NAMALWA (cell line): ENCODE data around the gene TSPAN15.

Source experiments
- DNase-seq: peaks from one replicate; pipeline ENCODE4 v3.0.0-alpha.2; 2015; ENCODE audit warnings: low spot score

The TSPAN15 gene

DNA sequence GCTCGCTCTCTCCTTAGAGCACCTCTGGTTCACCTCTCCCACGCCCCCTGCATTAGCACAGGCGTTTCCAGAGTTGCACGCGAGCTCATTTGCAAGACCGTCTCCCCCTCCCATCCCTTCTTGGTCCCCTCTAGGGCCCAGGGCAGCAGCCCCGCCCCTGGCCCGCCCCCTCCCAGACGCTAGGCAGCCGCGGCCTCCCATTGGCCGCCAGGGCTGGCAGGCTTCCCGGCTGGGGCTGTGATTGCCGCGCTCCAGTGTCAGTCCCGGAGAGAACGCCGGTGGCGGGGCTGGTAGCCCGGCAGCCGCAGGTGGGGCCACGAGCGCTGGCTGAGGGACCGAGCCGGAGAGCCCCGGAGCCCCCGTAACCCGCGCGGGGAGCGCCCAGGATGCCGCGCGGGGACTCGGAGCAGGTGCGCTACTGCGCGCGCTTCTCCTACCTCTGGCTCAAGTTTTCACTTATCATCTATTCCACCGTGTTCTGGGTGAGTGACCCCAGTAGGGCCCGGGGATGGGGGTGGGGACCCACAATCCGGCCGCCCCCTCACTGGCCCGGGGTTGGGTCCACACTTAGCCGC, at the start of gene TSPAN15:
Gene TSPAN15 (plus strand): TSS at position 257 of the 575 bp plus-strand sequence. CDS start 130 bp downstream, at position 387.
- DNase-seq: peak; percentile 91

DNA sequence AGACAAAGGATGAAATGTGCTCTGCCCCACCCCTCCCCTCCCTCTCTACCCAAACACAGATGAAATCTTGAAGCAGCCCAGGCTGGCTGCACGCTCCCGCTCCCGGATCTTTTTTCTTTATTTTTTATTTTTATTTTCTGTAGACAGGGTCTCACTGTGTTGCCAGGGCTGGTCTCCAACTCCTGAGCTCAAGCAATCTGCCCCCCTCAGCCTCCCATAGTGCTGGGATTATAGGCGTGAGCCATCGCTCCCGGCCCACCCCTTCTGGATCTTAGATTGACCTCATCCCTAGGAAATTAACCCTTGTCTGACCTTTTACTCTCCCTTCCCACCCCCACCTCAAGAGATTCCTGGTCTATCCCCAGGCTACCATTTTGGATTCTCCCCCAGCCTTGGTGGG, 48.9 kb upstream of the TSPAN15 start:
- DNase-seq: no peak

DNA sequence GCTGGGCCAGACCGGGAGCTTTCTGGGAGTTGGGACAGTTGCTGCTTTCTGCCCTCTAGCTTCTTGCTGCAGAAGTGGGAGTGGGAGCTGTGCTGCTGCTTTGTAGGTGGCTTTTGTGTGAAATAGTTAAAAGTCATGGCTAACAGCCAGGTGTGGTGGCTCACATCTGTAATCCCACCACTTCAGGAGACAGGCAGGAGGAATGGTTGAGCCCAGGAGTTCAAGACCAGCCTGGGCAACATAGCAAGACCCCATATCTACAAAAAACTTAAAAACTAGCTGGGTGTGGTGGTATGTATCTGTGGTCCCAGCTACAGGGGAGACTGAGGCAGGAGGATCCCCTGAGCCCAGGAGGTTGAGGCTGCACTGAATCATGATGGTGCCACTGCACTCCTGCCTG, 48.2 kb upstream of the TSPAN15 start:
- no peak for DNase-seq

DNA sequence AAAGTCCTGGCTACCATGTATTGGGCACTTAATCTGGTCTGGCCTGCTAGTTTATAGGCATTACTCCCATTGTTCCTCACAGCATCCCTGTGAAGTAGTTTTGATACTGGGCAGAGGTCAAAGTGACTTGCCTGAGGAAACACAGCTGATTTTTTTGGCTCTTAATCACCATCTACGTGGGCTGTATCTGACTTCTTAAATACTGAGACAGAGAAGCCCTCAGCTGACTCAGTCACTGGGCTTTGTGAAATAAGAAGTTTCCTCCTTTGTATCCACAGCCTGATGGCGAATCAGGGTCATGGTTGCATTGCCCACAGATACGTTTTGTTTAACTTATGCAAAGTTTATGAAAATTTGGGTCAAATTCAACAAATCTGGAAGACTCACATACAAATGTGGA, 47.7 kb upstream of the TSPAN15 start:
- peak; percentile 17 for DNase-seq

DNA sequence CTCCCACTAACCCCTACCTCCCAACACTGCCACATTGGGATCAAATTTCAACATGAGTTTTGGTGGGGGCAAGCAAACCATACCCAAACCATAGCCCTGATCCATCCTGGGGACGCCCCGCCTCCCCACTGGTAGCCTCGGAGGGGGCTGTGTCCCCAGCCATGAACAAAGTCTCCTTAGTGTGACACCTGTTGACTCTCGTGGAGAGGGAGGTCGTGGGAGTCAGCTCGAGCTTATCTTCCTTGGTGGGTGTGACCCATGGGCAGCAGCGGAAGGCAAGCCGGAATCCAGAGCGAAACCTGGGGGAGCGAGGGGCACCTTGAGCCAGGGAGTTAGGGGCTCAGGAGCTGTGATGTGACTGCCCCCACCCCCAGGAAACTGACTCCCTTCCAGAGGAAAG, 46.5 kb upstream of the TSPAN15 start:
- DNase-seq: no peak

DNA sequence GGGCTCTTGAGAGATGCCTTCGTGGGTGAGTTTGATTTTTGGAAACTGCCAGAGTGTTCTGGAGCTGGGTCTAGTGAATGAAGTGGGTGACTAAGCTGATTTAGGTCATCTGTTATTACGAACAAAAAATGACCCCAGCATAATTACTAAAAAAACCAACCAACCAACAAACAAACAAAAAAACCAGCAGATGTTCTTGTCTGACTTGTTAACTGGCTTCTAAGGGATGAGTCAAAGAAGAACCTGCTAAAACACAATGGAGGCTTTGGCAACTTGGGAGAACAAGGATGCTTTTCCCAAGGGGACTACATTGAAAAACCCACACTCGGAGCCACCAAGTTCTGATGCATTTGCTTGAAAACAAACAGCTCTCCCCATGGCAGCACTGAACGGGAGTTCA, 46.0 kb upstream of the TSPAN15 start:
- no peak for DNase-seq

DNA sequence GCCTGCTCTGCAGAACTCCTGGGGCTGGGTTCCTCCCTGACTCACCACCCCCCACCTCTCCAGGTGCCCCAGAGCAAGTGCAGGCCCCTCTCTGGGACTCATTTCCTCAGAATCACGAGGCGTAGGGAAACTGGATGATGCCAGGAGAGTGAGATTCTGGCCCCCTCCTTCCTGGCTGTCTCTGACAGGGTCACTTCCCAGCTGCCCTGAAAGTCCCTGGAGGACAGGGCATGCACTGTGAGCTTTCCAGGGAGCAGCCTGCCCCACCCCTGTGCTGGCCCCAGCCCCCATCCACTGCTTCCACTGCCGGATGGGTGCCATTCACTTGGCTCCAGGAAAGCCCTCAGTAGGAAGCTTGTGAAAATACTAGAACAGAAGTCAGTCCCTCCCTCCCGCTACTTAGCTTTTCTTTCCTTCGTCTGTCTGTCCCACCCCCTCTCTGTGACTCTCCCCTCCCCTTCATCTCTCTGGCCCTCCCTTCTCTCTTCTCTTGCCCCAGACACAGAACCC, 44.9 kb upstream of the TSPAN15 start:
- no peak for DNase-seq

DNA sequence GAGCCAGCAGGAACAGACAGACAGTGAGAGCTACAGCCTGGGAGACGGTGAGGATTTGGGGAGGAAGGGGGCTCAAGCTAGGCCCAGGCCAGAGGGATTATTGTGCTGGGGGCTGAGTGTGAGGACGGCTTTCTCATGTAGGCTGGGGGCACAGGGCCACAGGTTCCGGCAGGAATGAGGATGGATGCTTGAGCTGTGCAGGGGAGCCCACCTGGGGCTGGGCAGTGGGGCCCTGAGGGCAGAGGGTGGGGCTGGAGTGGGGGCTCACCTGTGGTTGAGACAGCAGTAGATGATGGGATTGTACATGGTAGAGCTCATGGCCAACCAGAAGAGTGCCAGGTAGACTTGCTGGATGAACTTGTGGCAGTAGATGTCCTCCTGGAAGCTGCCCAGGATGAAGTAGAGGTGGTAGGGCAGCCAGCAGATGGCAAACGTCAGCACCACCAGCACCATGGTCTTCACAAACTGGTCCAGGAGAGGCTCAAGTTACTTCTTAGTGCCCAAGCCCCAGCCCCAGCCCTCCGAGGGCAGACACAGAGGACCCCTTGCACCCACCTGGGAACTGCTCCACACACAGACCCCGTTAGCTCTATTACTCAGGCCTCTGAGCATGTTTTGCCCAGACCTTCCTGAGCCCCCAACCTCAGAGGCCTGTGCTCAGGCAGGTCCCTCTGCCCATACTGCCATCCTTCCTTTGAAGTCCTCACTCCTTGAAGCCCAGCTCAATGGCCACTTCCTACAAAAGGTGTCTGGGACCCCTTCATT, 44.3 kb upstream of the TSPAN15 start:
- no peak for DNase-seq

DNA sequence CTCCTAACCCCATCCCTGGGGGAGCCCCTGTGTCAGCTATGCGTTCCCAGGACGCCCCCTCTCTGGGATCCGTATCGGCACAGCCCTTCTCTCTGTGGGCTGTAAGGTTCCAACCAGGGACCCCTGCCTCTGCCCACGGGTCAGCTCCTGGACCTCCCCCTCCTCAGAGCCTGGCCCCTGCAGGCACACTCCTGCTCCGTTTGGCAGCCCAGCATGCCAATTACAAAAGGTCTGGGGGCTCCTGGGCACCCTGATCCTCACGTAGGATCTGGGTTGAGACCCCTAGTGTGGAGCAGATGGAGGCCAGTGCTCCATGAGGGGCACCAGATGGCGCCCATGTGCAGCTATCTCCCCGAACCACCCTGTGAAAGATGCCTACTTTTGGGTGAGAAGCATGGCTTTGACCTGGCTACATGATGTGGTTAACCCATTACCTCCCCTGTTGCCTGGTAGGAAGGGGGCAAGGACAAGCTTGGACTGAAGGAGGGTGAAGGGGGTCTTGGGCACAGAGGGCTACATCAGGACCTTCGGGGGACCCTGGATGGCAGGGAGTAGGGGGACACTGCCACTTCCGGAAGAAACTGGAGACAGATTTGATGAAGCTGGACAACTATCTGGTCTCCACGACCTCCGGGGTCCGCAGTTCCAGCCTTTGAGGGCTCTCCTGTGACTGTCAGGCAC, 43.5 kb upstream of the TSPAN15 start:
- peak; percentile 78 for DNase-seq

DNA sequence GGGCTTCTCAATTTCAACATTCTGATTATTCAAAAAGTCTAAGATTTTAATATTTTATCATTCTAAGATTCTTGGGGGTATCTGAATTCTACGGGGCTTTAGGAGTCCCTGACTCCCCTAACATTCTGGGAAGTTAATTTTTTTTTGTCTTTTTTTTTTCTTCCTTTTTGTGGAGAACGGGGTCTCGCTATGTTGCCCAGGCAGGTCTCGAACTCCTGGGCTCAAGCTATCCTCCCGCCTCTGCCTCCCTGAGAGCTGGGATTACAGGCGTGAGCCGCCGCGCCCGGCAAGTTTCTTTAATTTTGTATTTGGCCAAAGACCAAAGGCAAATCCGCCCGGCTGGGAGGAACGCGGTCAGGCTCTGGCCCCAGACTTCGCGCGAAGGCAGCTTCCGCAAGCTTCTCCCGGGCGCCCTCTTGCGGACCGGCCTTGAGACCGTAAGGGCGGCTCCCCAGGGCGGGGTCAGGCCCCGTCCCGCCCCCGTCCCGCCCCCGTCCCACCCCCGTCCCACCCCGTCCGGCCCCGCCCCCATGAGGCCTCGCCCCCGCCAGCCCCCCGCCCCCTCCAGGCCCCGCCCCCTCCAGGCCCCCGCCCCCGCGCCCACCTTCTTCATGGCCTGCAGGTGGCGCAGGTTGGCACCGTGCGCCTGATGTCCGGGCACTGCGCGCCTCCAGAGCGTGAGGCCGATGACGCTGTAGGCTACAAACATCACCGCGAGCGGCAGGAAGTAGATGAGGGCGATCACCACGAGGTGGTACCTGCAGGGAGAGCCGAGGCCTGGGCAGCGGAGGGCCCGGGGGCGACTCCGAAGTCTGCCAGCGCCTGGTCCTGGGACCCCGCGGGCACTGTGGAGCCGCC, 42.7 kb upstream of the TSPAN15 start:
- DNase-seq: peak; percentile 95

DNA sequence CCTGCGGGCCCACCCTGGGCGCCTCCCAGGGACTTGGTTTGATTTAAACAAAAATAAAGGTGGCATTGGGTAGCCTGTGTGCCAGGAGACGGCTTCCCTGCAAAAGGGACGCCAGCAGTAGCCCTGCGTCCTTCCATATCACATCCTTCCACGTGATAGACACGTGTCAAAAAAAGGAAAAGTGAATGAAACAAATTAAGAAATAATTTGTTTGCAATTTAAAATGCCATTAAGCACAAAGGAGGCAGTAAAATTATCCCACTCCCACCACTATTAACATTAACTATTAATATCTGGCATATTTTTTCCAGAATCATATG, 42.1 kb upstream of the TSPAN15 start:
- DNase-seq: no peak

DNA sequence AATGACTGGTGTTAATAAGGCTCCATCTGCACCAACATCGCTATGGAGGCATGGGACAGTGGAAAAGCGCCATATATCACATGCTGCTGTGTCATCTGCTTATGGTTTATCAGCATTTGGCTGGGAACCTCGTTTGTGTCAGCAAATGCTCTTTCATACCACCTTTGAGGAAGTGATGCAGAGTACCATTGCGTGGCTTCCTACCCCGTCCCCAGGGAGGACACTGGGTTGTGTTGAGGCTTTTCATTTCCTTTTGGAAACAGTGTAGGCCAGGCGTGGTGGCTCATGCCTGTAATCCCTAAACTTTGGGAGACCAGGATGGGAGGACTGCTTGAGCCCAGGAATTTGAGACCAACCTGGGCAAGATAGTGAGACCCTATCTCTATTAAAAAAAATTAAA, 41.3 kb upstream of the TSPAN15 start:
- peak; percentile 79 for DNase-seq

DNA sequence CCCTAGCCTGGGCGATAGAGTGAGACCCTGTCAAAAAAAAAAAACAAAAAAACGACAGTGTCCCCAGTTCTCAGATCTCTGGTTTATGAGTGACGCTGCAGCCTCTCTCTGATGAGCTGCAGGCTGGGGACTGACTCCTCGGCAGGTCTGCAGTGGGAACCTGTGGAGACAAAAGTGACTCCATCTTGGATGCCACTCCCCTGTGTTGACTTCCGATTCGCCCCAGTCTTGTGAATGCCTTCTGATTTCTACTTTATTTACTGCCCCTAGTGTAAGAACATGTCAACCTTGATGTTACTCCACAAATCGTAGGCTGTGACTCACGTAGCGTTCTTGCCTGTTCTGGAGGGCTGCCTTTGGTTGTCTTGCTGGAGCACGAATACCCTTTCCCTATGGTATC, 40.8 kb upstream of the TSPAN15 start:
- no peak for DNase-seq

DNA sequence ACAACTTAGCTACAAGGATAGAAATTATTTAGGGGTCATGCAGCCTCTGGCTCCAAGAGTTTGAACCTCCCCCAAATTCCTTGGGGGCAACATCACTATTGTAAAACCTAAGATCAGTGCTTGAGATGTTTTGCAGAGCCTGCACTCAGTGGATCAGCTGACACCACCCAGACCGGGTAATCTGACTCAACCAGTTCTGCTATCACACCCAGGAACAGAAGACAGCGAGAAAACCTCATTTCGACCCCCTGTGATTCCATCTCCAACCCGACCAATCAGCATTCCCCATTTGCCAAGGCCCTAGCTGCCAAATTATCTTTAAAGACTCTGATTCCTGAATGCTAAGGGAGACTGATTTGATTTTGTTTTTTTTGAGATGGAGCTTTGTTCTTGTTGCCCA, 39.8 kb upstream of the TSPAN15 start:
- DNase-seq: no peak

DNA sequence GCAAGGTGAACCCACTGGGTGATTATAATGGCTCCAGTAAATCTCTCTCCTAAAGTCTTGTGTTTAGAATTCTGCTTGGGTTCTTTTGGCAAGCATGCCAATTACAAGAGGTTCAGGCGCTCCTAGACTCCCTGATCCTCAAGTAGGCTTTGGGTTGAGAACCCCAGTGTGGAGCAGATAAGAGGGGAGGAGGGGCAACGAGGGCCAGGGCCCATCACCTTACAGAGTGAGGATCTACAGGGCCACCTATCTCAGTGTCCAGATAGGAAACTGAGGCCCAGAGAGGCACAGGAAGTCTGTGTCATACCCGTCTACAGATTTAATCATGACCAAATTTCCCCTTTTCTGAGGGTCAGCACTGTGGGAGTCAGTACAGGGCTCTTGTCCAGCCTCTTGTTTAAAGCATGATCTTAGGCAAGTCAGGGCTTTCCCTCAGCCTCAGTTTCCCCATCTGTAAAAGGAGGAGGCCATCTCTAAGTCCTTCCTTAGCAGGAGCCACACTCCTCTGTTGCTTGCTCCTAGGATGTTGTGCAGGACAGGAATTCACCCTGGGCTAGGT, 39.0 kb upstream of the TSPAN15 start:
- DNase-seq: no peak

DNA sequence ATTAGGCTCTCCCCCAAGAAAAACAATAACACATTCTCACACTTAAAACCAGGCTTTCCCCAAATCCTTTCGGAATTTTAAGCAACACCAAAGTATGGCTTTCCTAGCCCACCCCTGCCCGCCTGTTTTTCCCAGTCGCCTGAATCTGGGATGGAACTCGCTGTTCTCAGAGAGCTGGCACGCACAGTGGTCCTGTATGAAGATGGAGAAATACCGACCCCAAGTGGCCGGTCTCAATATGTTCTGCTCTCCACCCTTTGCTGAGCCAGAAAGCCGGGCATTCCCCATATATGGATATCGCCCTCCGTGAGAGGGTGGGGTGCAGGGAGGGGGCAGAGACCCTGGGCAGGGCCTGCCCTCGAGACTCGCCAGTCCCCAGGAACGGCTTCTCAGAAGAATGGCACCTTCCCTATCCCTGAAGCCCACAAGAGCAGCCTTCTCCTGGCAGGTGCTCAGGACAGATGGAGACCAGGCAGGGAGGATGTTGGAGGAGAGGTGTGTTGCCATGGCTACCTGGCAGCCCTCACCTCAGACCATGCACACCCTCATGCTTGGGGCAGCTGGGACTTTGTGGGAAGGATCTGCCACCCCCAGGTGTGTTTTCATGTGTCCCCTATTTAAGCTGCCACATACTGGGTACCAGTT, 37.9 kb upstream of the TSPAN15 start:
- peak; percentile 40 for DNase-seq

DNA sequence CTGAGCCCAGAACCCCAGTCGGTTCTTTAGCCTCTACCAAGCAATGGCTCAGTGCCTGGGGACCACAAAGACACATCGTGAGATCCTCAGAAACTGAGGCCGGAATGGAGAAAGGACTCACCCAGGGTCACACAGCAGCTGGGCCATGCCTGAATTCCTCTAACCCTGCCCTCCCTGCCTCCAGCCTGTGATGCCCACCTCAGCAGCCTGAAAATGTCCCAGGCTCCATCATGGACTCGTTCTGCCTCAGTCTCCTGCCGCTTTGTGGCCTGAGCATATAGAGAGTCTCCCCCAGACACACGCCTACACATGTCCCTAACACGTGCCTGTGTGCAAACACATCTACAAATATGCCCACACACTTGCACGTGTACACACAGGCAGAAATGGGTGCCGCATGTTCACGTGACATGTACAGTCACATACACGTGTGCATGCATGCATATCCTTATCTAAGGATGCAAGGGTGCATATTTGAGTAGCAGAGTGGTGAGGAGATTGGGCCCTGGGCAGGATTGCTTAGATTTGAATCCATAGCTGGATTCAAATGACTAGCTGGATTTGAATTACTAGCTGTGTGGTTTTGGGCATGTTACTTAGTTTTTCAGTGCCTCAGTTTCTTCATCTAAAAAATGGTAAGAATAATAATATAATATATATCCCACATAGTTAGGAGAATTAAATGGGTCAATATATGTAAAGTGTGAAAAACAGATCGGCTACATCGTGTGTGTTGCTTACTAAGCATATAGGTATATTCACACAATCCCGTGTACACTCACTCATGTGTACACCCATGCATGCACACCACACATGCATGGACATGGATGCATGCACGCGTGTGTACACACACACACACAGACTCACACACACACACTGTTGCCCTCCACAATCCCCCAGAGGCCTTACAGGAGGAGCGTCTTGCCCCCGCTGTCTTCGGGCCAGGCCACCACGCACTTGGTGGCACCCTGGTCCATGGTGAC, 36.9 kb upstream of the TSPAN15 start:
- DNase-seq: no peak

DNA sequence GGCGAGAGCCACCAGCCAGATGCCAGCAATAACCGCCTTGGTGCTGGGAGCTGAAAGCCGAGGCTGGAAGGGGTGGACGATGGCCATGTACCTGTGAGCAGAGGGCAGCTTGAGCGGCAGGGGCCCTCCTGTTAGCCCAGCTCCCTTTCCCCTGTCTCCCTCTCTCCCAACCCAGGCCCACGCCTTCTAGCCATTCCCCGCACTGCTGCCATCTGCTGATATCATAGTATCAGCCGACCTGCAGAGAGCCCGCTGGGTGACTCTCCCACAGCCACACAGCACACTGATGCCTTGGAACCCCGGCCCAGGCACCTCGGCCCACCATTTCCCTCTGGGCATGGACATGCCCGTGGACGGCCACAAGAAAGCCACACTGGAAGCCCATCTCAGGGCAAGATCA, 36.2 kb upstream of the TSPAN15 start:
- DNase-seq: no peak

DNA sequence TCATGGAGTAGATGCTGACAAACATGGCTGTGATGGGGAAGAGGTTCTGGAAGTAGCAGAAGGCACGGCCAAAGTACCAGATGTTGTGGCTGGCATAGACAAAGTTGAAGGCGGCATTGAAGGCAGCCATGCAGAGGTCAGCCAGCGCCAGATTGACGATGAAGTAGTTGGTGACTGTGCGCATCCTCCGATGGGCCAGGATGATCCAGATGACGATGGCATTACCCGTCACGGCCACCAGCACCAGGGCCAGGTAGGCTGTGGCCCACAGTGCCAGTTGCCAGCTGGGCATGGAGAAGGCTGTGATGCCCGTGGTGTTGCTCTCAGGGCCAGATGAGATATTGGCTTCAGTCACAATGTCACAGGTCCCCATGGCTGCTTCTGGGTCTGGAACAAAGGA, 35.3 kb upstream of the TSPAN15 start:
- no peak for DNase-seq

DNA sequence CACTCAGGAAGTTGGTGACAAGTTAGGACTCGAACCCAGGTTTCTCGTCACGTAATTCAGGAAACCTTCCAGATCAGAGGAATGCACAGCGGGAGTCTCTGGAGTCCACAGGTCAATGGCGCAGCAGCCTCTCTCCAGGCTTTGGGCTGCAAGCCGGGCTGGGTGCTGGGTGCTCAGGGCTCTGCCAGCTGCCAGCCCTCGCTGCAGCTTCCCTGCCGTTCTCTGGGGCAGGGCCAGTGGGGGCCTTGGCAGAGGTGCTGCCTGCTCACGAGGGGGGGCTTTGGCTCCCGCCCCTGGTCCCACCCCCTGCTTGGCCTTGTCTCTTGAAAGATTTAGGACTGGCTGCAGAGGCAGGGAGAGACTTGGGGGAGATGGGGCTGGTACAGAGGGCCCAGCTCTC, 34.6 kb upstream of the TSPAN15 start, which contains the start of gene TACR2:
Gene TACR2 (minus strand): TSS at position 224 of the 400 bp plus-strand sequence. CDS start 595 bp downstream, outside the sequence.
- no peak for DNase-seq
